DMS 273 (cell line): ENCODE results near the gene DTWD1.
"Not testable (repeated sequence)": the region's sequence is repeated elsewhere in the genome, so short reads cannot be mapped to it uniquely, and the experiment has no call there.

Source experiments
- DNase-seq: peaks from one replicate; lab custom pipeline; 2025; ENCODE audit not compliant: unreplicated experiment; lab: John Stamatoyannopoulos, UW

The DTWD1 gene

DNA sequence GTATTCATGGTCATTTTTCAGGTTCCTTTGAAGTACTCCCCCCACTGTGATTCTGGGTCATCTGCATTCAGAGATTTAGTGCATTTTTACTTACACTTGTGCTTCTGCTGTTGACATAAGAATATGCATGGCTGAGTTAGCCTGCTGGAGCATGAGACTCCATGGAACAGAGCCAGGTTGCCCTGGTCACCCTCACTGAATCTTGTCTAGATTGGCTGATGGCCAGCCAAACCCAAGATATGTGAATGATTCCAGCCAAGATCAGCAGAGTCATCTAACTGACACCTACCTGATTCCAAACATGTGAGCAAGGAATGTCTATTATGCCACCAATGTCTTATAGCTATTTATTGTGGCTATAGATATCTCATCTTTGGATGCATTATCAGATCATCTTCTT lies 25.1 kb downstream of the DTWD1 start:
- peak; percentile 81 for DNase-seq

DNA sequence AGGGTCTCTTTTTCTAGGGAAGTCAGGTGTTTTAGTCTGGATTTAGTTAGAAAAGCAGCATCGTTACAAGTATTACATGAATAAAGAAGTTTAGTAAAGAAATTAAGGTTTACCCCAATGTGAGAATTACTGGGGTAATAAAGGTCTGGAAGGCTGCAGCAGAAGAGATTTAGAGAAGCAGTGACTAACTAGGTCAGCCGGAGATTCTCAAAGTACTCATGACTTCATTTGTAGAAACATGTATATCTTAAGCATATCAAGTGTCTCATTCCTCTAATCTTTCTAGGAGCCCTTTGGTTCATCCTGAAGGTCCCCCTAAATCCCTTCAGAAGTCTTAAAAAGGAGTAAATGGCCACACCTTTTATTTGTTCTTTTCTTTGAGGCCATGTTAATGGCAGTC lies 26.0 kb downstream of the DTWD1 start:
- DNase-seq, result no peak

DNA sequence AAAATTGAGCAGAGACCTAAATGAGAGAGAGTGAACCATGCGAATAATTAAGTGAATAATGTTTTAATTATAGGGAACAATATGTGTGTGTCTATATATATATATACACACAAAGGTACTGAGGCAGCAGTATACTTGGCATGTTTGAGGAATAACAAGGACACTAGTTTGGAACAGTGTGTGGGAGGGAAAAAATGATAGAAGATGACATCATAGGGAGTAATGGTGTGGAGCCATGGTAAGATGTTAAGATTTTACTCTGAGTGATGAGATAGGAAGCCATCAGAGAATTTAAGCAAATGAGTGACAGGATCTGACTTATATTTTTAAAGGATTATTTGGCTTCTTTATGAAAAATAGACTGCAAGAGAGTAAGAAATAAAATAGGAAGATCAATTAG lies 29.1 kb downstream of the DTWD1 start:
- no peak for DNase-seq

DNA sequence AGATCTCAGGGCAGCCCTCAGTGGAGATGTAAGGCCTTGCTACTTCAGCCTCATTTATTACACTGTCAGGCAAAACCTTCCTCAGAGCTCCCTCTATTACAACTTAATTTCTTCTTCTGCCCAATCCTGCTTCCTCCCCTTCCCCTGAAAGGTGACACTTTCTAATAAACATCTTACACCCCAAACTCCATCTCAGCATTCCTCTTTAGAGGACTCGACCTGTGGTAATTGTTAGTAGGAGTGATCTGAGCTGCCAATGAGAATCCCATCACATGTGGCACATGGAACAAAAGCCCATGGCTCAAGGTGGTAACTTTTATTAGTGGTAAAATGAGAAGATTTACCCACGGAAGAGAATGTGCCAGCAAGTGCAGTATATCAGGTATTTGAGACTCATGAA lies 29.8 kb downstream of the DTWD1 start:
- no peak for DNase-seq

DNA sequence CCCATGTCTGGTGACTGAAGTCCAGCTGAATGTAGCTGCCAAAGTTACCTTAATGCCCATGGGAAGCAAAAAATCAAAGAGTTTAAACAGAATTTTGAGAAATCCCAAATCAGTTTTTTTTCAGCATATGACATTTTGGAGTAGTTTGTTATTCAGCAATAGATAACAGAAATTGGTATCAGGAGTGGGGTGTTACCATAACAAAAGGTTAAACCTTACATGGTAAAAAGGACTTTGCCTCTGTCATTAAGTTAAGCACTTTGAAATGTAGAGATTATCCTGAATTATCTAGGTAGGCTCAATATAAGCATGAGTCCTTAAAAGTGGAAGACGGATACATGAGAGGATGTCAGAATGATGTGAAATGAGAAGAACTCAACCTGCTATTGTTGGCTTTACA lies 32.1 kb downstream of the DTWD1 start:
- DNase-seq, result no peak

DNA sequence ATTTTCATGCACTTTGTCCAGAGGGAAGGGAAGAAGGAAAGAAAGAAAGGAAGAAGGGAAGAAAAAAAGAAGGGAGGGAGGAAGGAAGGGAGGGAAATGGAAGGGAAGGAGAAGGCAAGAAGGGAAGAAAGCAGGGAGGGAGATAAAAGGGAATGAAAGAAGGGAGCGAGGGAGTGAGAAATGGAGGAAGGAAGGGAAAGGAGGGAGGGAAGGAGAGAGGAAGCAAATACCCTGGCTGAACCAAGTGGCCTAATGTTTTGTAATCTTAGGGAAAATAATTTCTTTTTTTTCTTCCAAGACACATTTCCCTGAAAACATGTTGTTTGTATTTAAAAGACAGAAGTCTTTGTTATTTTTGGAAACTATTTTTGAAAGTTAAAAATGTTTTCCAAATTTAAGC lies 35.9 kb downstream of the DTWD1 start:
- DNase-seq, result no peak

DNA sequence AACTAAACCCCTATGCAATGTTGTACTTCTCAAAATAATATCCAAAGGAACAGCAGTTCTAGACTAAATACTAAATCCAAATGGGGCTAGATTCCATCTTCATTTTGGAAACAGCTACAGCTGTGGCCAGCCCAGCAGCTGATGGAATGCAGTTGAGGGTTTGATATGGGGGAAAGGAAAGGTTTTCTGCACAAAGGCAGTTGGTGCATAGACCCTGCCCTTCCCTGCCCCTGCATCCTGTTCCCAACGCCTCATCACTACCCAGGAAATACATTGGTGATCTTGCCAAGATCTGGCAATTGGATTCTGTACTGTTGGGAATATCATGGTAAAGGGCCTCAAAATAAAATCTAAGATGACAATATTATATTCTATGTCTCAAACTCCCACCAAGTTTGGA lies 43.9 kb downstream of the DTWD1 start:
- no peak for DNase-seq

DNA sequence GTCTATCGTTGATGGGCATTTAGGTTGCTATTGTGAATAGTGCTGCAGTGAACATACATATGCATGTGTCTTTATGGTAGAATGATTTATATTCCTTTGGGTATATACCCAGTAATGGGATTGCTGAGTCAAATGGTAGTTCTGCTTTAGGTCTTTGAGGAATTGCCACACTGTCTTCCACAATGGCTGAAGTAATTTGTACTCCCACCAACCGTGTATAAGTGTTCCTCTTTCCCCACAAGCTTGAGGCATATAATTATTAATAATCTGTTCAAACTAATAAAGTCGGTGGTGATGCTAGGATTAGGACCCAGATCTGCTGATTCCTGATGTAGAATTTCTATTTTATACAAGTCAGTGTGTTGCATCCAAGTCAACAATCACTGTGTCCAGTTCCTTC lies 45.6 kb downstream of the DTWD1 start:
- not testable (repeated sequence) for DNase-seq

DNA sequence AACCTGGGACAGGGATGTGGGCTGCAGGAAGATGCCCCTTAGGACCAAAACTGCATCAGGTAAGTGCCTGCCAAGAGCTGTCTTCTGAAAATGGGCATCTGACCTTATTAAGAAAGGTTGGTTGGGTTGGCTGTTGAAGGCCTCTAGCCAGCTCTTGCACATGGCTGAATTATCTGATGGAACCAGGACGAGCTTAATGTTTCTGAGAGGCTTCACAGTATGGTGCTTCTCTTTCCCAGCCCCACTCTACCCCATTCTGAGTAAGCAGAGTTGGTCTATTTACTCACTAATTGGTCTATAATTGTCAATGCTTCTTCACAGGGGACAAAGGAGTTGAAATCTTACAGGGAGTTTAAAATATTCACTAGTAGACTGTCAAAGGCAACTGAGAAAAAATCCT lies 48.4 kb downstream of the DTWD1 start:
- DNase-seq, result no peak

DNA sequence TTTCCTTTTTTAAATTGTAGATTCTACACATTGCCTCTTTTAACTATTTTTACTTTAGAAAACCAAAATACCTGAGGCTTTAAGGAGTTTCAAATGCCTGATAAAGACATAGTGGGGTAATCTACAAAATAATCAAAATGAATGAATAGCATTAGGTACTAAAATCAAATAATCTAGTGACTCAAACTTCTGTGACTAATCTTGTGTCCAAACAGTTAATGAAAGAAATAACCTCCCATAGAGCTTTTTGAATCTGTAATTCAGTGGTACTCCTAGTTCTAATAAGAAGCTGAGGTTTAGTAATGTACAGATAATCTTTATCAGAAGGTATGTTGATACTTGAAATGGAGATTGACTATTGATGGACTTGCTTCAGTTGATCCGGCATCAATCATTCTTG lies 53.0 kb downstream of the DTWD1 start:
- no peak for DNase-seq

DNA sequence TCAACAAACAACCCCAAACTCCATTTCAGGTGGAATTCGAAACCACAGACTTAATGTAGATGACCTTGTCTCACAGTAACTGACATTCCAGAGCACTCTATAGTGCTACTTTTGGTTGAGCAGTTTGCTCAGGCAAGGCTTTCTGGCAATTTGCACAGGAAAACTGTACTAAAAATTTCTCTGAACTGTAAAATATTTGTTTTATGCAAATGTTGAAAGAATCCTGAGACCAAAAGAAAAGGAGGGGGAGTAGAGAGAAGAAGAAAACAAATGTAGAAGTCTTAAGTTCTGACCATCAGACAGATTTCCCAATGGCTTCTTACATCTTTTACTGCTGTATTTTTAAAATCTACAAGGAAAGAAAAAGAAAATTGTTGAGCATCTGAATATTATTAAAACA lies 53.5 kb downstream of the DTWD1 start:
- DNase-seq, result no peak

DNA sequence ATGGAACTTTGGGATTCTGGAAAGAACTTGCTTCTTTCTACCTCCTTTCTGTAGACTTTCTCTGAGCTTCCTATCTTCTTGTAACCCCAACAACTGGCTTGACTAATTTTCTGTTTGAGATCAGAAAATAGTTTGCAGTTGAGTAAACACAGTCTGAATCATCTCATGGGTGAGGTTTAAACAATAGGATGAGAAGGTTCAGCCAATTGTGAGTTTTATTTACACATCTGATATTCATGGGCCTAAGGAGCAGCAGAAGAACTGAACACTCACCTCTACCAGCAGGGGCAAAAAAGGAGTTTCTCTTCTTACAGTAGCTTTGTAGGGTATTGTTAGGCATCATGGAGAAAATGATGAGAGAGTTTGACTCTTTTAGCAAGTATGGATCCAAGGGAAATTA lies 54.2 kb downstream of the DTWD1 start:
- no peak for DNase-seq

DNA sequence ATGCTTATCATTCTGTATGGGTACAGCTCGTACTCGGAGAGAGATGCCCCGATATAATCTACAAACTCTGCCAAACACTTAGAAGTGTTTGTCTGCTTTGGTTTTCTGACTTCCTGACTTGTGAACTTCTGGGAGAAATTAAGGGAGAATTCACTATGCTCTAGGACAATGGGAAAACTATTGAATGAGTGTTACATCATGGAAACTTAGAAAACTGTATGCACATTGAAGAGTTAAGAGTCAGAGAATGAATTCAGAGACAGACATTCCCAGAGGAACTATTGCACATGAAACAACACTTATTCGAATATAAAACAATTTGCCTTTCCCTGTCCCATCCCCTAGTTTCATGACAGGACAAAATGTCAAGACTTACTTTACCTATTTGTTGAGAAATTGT lies 57.8 kb downstream of the DTWD1 start:
- DNase-seq, result no peak

DNA sequence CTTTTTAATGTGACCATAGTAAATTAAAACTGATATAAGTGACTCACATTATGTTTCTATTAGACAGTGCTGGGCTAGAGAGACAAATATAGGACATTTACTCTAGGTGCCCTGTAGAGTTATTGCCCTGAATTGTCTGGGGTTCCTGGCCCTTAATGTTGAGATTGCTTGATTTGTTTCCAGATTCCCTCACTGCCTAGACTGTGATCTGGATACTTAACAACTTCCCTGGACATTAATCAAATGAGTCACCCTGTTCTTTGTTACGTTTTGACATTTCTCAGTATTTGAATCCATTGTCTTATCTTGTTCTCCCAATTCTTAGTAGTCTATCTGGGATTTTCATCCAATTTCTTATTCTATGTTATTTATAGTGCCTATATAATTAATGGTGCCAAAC lies 65.8 kb downstream of the DTWD1 start:
- DNase-seq, result no peak

DNA sequence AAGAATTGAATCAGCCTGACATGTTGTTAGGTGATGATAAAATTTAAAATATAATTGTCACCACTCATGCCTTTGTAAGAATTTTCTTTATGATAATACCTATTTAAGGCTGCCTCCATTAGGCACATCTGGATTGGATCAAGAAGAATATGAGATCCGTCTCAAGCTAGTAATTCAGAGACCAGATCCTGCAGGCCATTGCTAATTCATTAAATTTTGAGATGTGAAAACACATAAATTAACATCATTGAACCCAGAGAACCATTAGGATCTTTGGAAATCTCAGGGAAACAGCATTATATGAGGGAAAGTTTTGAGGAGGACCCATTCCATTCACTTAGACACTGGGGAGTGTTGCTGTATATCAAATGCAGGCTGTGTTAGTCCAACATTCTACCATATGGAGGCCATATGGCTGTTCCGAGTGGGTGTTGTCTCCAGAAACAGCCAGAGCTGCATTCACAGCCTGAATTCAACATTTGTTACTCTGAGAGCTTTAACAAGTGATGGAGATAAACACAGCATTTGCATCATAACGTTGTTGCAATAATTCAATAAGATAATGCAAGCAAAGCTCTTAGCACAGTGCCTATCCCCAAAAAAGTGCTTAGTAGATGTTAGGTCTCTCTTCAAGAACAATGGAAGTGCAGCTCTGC lies 67.4 kb downstream of the DTWD1 start:
- DNase-seq, result peak; percentile 63

DNA sequence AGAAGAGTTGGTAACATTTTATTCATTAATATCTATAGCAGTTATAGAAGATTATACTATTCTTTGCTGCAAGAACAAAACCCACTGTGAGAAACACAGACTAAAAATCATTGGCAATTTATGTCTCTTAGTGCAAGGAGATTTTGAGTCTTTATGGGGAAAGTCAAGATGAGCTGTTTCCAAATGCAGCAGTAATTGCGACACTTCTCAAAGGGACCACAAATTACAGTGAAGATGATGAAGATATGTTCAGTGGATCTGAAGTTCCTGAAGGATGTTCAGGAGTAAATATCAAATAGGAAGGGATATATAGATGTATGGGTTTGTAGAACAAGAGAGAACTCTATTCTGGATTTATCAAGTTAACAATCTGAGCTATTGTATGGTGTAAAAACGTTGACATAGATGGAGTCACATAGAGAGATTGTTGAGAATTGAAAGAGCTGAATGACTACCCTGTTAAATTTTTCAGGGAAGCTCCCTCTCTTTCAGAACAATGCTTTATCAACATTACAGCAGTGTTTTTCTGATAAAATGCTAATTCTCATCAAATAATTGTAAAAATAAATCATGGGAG lies 71.8 kb downstream of the DTWD1 start:
- DNase-seq, result no peak

DNA sequence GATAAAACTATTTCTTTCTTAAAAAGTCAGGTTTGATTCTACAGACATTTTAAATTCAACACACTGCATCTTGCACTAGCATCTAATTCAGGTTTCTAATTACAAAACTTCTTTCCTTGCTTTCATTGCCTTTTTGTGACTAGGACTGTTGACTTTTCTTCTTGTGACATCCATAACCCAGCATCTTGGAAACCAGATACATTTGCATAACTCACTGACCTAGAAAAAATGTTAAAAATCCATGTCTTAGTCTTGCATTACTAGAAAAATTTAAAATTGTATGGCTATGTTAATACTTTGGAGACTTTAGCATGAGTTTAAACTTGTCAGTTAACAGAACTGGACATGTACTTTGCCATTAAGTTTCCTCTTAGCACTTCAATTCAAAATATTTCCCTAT lies 72.7 kb downstream of the DTWD1 start:
- DNase-seq, result no peak

DNA sequence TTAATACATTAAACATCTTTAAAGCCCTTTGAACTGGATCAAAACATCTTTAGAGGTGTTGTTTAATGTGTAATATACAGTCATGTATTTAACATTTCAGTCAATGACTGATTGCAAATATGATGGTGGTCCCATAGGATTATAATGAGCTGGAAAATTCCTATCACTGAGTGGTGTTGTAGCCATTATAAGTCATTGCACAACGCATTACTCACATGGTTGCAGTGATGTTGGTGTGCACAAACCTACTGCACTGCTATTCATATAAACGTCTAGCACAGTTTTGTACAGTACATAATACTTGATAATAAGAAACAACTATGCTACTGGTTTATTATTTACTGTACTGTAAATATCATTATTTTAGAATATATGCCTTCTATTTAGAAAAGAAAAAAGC lies 75.6 kb downstream of the DTWD1 start:
- no peak for DNase-seq

DNA sequence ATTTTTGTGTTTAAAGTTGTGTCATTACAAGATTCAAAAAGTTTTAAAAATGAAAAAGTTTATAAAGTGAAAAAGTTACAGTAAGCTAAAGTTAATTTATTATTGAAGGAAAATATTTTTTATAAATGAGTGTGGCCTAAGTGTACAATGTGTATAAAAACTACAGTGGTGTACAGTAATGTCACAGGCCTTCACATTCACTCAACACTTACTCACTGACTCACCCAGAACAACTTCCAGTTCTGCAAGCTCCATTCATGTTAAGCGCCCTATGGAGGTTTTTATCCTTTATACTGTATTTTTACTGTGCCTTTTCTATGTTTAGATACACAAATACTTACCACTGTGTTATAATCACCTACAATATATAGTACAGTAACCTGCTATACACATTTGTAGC lies 76.3 kb downstream of the DTWD1 start:
- DNase-seq, result no peak

DNA sequence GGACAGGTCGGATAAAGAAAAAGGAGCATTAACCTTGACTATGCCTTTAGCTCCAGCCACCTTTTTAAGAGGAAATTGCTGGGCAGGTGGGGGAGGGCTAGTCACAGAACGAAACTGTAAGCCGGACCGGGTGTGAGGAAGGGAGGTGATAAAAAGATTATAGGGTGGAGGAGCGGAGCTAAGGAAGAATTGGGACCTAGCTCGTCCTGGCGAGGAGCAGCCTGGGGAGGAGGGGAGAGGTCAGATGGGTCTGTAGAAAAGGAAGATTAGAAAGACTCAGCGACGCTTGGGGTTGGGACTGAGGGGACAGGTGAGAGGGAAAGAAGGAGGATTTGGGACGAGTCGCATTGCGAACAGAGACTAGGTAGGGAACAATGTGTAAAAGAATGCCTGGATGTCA lies 82.1 kb downstream of the DTWD1 start:
- not testable (repeated sequence) for DNase-seq
